HEK293 (cell line): ENCODE measurements around the gene SUMO3.

Source experiments
- CTCF ChIA-PET: fragments of 350-600 bp; formaldehyde crosslinking; extraction: SDS; loops from one replicate; lab custom pipeline; 2021; ENCODE audit warnings: antibody characterized with exemption; lab: Yijun Ruan, JAX
- POLR2A ChIA-PET: fragments of 300-600 bp; formaldehyde crosslinking; extraction: SDS; loops from one replicate; lab custom pipeline; 2020; ENCODE audit warnings: antibody characterized with exemption, inconsistent platforms; lab: Yijun Ruan, JAX
- H3K27ac ChIP-seq: fragments of 200-500 bp; sonication (Bioruptor generic); 2 replicates; pipeline ENCODE4 v1.5.1; 2014; ENCODE audit warnings: low read depth, low read length, control low read depth, inconsistent platforms; ENCODE audit errors: extremely low read depth
- H3K36me3 ChIP-seq, 2 experiments: fragments of 200-500 bp in 1 of 2; sonication (Bioruptor generic) in 1 of 2; 1 replicate in 1 of 2; 2 replicates in 1 of 2; pipeline ENCODE4 v1.5.1; 2014 to 2017; ENCODE audit warnings: inconsistent platforms in 2 of 2, low read length in 2 of 2; ENCODE audit not compliant: control insufficient read depth in 2 of 2, insufficient read depth in 1 of 2
- H3K4me1 ChIP-seq: fragments of 200-500 bp; sonication (Bioruptor generic); 2 replicates; pipeline ENCODE4 v1.5.1; 2014; ENCODE audit warnings: mild to moderate bottlenecking, low read length, inconsistent platforms; ENCODE audit not compliant: control insufficient read depth, insufficient read depth
- H3K4me3 ChIP-seq: 2 replicates; pipeline ENCODE4 v1.5.1; 2011; ENCODE audit warnings: low read depth, mild to moderate bottlenecking, control low read depth, low read length, moderate library complexity
- H3K9me3 ChIP-seq: fragments of 200-500 bp; sonication (Bioruptor generic); 2 replicates; pipeline ENCODE4 v1.5.1; 2014; ENCODE audit warnings: low read depth, low read length, inconsistent platforms; ENCODE audit not compliant: control insufficient read depth, insufficient read depth
- KLF1 ChIP-seq: fragments of 450-650 bp; formaldehyde crosslinking; IDR thresholded peaks from 2 replicates; pipeline ENCODE4 v1.5.1; 2016; ENCODE audit warnings: missing biosample characterization, missing genetic modification characterization
- MZF1 ChIP-seq: fragments of 450-650 bp; formaldehyde crosslinking; IDR thresholded peaks from 2 replicates; pipeline ENCODE4 v1.5.1; 2017; ENCODE audit warnings: missing biosample characterization, missing genetic modification characterization, borderline replicate concordance
- SETDB1 ChIP-seq: IDR thresholded peaks from one replicate; pipeline ENCODE4 v1.6.1; 2017; ENCODE audit warnings: mild to moderate bottlenecking, low read length, moderate library complexity, mixed read lengths; ENCODE audit not compliant: insufficient read length
- YY2 ChIP-seq: fragments of 450-650 bp; formaldehyde crosslinking; IDR thresholded peaks from 2 replicates; pipeline ENCODE4 v1.5.1; 2016; ENCODE audit warnings: missing biosample characterization, missing genetic modification characterization
- ZBTB8A ChIP-seq: fragments of 450-650 bp; formaldehyde crosslinking; IDR thresholded peaks from 2 replicates; pipeline ENCODE4 v1.5.1; 2016; ENCODE audit warnings: missing biosample characterization, missing genetic modification characterization
- ZFP41 ChIP-seq: fragments of 450-650 bp; formaldehyde crosslinking; IDR thresholded peaks from 2 replicates; pipeline ENCODE4 v1.5.1; 2016; ENCODE audit warnings: missing biosample characterization, missing genetic modification characterization, borderline replicate concordance
- ZNF2 ChIP-seq: fragments of 450-650 bp; formaldehyde crosslinking; IDR thresholded peaks from 2 replicates; pipeline ENCODE4 v1.5.1; 2016; ENCODE audit warnings: missing biosample characterization, missing genetic modification characterization
- ZNF354C ChIP-seq: fragments of 450-650 bp; formaldehyde crosslinking; IDR thresholded peaks from 2 replicates; pipeline ENCODE4 v1.5.1; 2016; ENCODE audit warnings: missing biosample characterization, missing genetic modification characterization, low read depth, borderline replicate concordance
- ZNF394 ChIP-seq: fragments of 450-650 bp; formaldehyde crosslinking; IDR thresholded peaks from 2 replicates; pipeline ENCODE4 v1.5.1; 2016; ENCODE audit warnings: missing biosample characterization, missing genetic modification characterization, mild to moderate bottlenecking, moderate library complexity, borderline replicate concordance
- ZNF416 ChIP-seq: fragments of 450-650 bp; formaldehyde crosslinking; IDR thresholded peaks from 2 replicates; pipeline ENCODE4 v1.5.1; 2016; ENCODE audit warnings: missing biosample characterization, missing genetic modification characterization
- ZNF600 ChIP-seq: fragments of 450-650 bp; formaldehyde crosslinking; IDR thresholded peaks from 2 replicates; pipeline ENCODE4 v1.5.1; 2016; ENCODE audit warnings: missing biosample characterization, missing genetic modification characterization
- TF ChIP-seq, protein P1 (sequence below): fragments of 450-650 bp; formaldehyde crosslinking; IDR thresholded peaks from 2 replicates; pipeline ENCODE4 v1.5.1; 2016; ENCODE audit warnings: missing biosample characterization, missing genetic modification characterization, borderline replicate concordance
- TF ChIP-seq, protein P2 (sequence below): fragments of 450-650 bp; IDR thresholded peaks from 2 replicates; pipeline ENCODE4 v1.5.1; 2018; ENCODE audit warnings: missing biosample characterization, mild to moderate bottlenecking, missing genetic modification characterization
- TF ChIP-seq, protein P3 (sequence below): fragments of 450-650 bp; formaldehyde crosslinking; IDR thresholded peaks from 2 replicates; pipeline ENCODE4 v1.5.1; 2017; ENCODE audit warnings: missing biosample characterization, missing genetic modification characterization

The SUMO3 gene

DNA sequence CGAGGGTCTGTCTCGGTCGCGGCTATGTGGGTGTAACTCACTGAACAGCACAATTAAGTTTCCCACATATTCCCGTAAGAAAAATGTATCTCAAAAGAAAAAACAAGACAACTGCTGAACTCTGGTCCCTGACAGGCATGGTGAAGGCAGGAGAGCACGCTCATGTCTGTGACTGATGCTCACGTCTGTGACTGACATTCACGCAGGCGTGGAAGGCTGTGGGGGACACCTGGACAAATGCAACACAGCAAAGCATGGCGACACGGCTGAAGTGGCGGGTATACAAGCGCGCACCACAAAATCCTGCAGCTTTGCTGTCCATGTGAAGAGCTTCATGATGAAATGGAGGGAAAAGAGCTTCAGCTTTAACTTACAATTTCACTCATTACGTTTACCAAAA is 49.6 kb upstream of the SUMO3 start (continued):
- TF ChIP-seq, protein P1, sequence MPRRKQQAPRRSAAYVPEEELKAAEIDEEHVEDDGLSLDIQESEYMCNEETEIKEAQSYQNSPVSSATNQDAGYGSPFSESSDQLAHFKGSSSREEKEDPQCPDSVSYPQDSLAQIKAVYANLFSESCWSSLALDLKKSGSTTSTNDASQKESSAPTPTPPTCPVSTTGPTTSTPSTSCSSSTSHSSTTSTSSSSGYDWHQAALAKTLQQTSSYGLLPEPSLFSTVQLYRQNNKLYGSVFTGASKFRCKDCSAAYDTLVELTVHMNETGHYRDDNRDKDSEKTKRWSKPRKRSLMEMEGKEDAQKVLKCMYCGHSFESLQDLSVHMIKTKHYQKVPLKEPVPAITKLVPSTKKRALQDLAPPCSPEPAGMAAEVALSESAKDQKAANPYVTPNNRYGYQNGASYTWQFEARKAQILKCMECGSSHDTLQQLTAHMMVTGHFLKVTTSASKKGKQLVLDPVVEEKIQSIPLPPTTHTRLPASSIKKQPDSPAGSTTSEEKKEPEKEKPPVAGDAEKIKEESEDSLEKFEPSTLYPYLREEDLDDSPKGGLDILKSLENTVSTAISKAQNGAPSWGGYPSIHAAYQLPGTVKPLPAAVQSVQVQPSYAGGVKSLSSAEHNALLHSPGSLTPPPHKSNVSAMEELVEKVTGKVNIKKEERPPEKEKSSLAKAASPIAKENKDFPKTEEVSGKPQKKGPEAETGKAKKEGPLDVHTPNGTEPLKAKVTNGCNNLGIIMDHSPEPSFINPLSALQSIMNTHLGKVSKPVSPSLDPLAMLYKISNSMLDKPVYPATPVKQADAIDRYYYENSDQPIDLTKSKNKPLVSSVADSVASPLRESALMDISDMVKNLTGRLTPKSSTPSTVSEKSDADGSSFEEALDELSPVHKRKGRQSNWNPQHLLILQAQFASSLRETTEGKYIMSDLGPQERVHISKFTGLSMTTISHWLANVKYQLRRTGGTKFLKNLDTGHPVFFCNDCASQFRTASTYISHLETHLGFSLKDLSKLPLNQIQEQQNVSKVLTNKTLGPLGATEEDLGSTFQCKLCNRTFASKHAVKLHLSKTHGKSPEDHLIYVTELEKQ (tag by site-specific recombination): no peak
- TF ChIP-seq ZNF354C (no peak), YY2 (no peak), ZFP41 (tag by site-specific recombination) (no peak), SETDB1 (no peak), MZF1 (tag by site-specific recombination) (no peak)

DNA sequence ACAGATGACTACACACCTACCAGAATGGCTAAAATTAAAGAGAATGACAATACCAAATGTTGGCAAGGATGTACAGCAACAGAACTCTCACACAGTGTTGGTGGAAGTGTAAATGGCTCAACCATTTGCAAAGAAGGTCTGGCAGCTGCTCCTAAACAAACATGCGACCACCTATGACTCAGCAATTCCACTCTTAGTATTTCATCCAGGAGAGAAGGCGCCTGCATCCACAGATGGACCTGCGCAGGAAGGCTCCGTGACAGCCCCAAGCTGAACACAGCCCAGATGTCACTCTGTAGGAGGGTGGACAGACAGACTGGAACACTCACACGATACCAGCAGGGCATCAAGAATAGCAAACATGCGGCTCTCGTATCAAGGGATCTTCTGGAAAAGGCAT is 48.9 kb upstream of the SUMO3 start:
- Histone ChIP-seq H3K36me3 (peaks cover 0 to 36% of the 10 kb centered on the region in 2 experiments; a peak in 2 of 3 replicates), H3K27ac (no peak overlapping the region), H3K9me3 (no peaks in the 10 kb centered on the region), H3K4me3 (no peak overlapping the region), H3K4me1 (peaks cover 18% of the 10 kb centered on the region)
- POLR2A ChIA-PET: no interaction called here
- TF ChIP-seq ZNF394 (0 out of 2 replicates have a peak, but pooled peaks have one; percentile 14), ZBTB8A (tag by site-specific recombination) (peak; percentile 24; the same call in 1 of the 2 replicates), ZNF2 (tag by site-specific recombination) (0 out of 2 replicates have a peak, but pooled peaks have one; percentile 60), ZNF416 (tag by site-specific recombination) (no peak), ZNF600 (tag by site-specific recombination) (0 out of 2 replicates have a peak, but pooled peaks have one; percentile 24)
- TF ChIP-seq, protein P2, sequence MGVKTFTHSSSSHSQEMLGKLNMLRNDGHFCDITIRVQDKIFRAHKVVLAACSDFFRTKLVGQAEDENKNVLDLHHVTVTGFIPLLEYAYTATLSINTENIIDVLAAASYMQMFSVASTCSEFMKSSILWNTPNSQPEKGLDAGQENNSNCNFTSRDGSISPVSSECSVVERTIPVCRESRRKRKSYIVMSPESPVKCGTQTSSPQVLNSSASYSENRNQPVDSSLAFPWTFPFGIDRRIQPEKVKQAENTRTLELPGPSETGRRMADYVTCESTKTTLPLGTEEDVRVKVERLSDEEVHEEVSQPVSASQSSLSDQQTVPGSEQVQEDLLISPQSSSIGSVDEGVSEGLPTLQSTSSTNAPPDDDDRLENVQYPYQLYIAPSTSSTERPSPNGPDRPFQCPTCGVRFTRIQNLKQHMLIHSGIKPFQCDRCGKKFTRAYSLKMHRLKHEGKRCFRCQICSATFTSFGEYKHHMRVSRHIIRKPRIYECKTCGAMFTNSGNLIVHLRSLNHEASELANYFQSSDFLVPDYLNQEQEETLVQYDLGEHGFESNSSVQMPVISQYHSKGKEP (tag by site-specific recombination): peak; percentile 32; the same call in 1 of the 2 replicates
- CTCF ChIA-PET: interaction anchor here (0.7 to 2.0 kb wide), 3 partner anchors 9 to 65 kb away, joined by 3 to 5 read pairs (median 3); partner anchors contain the start of gene UBE2G2

DNA sequence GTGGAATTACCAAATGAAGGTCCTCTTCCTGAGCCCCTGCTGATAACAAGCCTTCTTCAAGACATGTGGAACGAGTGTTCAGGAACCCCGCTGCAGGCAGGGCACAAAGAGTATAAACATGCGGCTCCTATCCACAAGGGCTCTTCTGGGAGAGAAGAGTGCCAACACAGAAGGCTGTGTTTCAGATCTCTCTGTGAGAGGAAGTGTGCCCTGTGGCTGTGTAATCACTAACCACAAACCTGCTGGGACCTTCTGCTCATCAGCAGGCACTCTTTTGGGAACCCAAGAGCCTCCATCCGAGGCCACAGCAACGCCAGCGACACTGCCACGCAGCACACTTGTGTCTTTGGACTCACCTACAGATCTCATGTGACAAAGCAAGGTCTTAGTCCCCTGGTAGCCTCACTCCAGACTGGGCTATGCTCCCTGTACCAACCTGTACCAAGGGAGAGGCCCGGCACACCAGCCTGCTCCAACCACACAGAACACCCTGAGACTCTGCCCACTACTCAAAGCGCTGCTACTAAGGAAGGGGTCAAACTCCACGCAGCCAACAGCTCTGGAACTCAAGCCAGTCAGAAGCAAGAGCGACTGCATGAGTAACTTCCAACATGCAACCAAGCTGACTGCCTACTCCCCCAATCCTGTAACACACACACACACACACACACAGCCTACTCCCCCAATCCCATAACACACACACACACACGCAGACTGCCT is 47.9 kb upstream of the SUMO3 start:
- 0 out of 2 replicates have a peak, but pooled peaks have one; percentile 34 for TF ChIP-seq KLF1 (tag by site-specific recombination)
- TF ChIP-seq, protein P3, sequence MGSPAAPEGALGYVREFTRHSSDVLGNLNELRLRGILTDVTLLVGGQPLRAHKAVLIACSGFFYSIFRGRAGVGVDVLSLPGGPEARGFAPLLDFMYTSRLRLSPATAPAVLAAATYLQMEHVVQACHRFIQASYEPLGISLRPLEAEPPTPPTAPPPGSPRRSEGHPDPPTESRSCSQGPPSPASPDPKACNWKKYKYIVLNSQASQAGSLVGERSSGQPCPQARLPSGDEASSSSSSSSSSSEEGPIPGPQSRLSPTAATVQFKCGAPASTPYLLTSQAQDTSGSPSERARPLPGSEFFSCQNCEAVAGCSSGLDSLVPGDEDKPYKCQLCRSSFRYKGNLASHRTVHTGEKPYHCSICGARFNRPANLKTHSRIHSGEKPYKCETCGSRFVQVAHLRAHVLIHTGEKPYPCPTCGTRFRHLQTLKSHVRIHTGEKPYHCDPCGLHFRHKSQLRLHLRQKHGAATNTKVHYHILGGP (tag by site-specific recombination): no peak
- TF ChIP-seq, all 188 proteins: peak for 1
- POLR2A ChIA-PET: no interaction called here
- Histone ChIP-seq H3K9me3 (no peaks in the 10 kb centered on the region), H3K27ac (no peak overlapping the region), H3K4me1 (peaks cover 8% of the 10 kb centered on the region), H3K36me3 (peaks cover 0 to 45% of the 10 kb centered on the region in 2 experiments; a peak in 2 of 3 replicates), H3K4me3 (no peak overlapping the region)
- CTCF ChIA-PET: interaction anchor here (1.2 to 2.0 kb wide), 2 partner anchors 10 to 27 kb away, joined by 3 to 5 read pairs; no protein-coding TSS in a partner anchor
